Activated gamma-delta T cell treated with anti-CD3 and anti-CD28 coated beads, Interleukin-2, amount 50 U/mL, for 16 hours (primary cell): ENCODE measurements around the gene HRH3.

ENCODE experiments used
- DNase-seq: peaks from one replicate; pipeline ENCODE4 v3.0.0-alpha.2; 2020; ENCODE audit warnings: low read depth

Gene HRH3

GRCh38 chr20:62219992-62220665, at the start of gene HRH3:
HRH3 (minus strand) TSS chr20:62220278; CDS start chr20:62219970, 308 bp downstream.
- DNase-seq: no peak

- DNase-seq: no peak
Observed at GRCh38 chr20:62269871-62270270, 49.8 kb upstream of the HRH3 start.

- no peak for DNase-seq
Observed at GRCh38 chr20:62269378-62269777, 49.3 kb upstream of the HRH3 start.

- DNase-seq: no peak
Observed at GRCh38 chr20:62268228-62268900, 48.3 kb upstream of the HRH3 start.

GRCh38 chr20:62267543-62267942, 47.5 kb upstream of the HRH3 start:
- no peak for DNase-seq

- DNase-seq: no peak
Observed at GRCh38 chr20:62266851-62267250, 46.8 kb upstream of the HRH3 start.

GRCh38 chr20:62266340-62266739, 46.3 kb upstream of the HRH3 start:
- DNase-seq: no peak

- DNase-seq: no peak
Observed at GRCh38 chr20:62265365-62265764, 45.3 kb upstream of the HRH3 start.

- no peak for DNase-seq
Observed at GRCh38 chr20:62263396-62263795, 43.3 kb upstream of the HRH3 start.

GRCh38 chr20:62262064-62262463, 42.0 kb upstream of the HRH3 start:
- DNase-seq: no peak

GRCh38 chr20:62259294-62259565, 39.2 kb upstream of the HRH3 start:
- DNase-seq: no peak

- no peak for DNase-seq
Observed at GRCh38 chr20:62258499-62259293, 38.6 kb upstream of the HRH3 start.

GRCh38 chr20:62255976-62256375, 35.9 kb upstream of the HRH3 start:
- DNase-seq: no peak

GRCh38 chr20:62254021-62254724, 34.1 kb upstream of the HRH3 start:
- no peak for DNase-seq

- no peak for DNase-seq
Observed at GRCh38 chr20:62253398-62253797, 33.3 kb upstream of the HRH3 start.

- DNase-seq: no peak
Observed at GRCh38 chr20:62252342-62252966, 32.4 kb upstream of the HRH3 start.

GRCh38 chr20:62248890-62249560, 28.9 kb upstream of the HRH3 start:
- DNase-seq: no peak

- DNase-seq: no peak
Observed at GRCh38 chr20:62246872-62247652, 27.0 kb upstream of the HRH3 start.

- no peak for DNase-seq
Observed at GRCh38 chr20:62246431-62246830, 26.4 kb upstream of the HRH3 start.

GRCh38 chr20:62245911-62246280, 25.8 kb upstream of the HRH3 start:
- DNase-seq: no peak

GRCh38 chr20:62244644-62245108, 24.6 kb upstream of the HRH3 start:
- DNase-seq: no peak
